Kidney (tissue), 14 donors: ENCODE measurements around the gene CENPX. TPM values are rescaled to one million over a fixed set of nuclear protein-coding genes. Genes with fewer than 3 reads are reported as not detected.

ENCODE experiments used
- DNase-seq, 5 donors: peaks; one replicate each; pipeline ENCODE4 v3.0.0-alpha.2; 2013 to 2020
- FAIRE-seq: peaks from 2 replicates; lab custom pipeline; 2012; peaks lifted over from hg19 to GRCh38; lab: Jason Lieb, UNC
- H3K27ac ChIP-seq, 2 donors: one replicate each; pipeline ENCODE4 v1.7.0; 2013; ENCODE audit warnings: low read depth in 2 of 2, low read length in 2 of 2, inconsistent platforms in 1 of 2
- H3K27me3 ChIP-seq: one replicate; pipeline ENCODE4 v1.7.1; 2013; ENCODE audit warnings: low read length, inconsistent platforms; ENCODE audit not compliant: control insufficient read depth, insufficient read depth
- H3K36me3 ChIP-seq, 3 donors: one replicate each; pipeline versions ENCODE4 v1.7.0 to v1.7.1; 2013; ENCODE audit warnings: low read length in 3 of 3, control low read depth in 1 of 3, inconsistent platforms in 1 of 3; ENCODE audit not compliant: insufficient read depth in 3 of 3, control insufficient read depth in 2 of 3
- H3K4me1 ChIP-seq, 3 donors: one replicate each; pipeline versions ENCODE4 v1.7.0 to v1.7.1; 2013; ENCODE audit warnings: low read length in 3 of 3, inconsistent platforms in 1 of 3, low read depth in 1 of 3; ENCODE audit not compliant: control insufficient read depth in 2 of 3, insufficient read depth in 2 of 3
- H3K4me3 ChIP-seq, 3 donors: one replicate each; pipeline versions ENCODE4 v1.7.0 to v1.8.1; 2013; ENCODE audit warnings: low read length in 3 of 3, control low read depth in 1 of 3, inconsistent platforms in 1 of 3
- H3K9ac ChIP-seq, 3 donors: one replicate each; pipeline versions ENCODE4 v1.7.0 to v1.7.1; 2013; ENCODE audit warnings: low read length in 3 of 3, control low read depth in 1 of 3, inconsistent platforms in 1 of 3
- H3K9me3 ChIP-seq, 3 donors: one replicate each; pipeline versions ENCODE4 v1.7.0 to v1.7.1; 2013; ENCODE audit warnings: low read length in 3 of 3, control low read depth in 1 of 3, inconsistent platforms in 1 of 3; ENCODE audit not compliant: control insufficient read depth in 2 of 3, insufficient read depth in 1 of 3
- CTCF ChIP-seq: IDR thresholded peaks from 3 replicates; pipeline ENCODE4 v1.5.1; 2012; ENCODE audit warnings: mild to moderate bottlenecking, moderate library complexity, borderline replicate concordance; ENCODE audit not compliant: insufficient read depth; ENCODE audit errors: extremely low read depth
- intact Hi-C: fragments of 100-400 bp; cut with DNase I; formaldehyde crosslinking; loops from one replicate; pipeline ENCODE4 v1.11.1; 2022
- polyA plus RNA-seq: library from polyadenylated mRNA; stranded (reverse); fragments of 350-450 nt; fragmentation: Illumina TruSeq; extraction: RNeasy Lipid Tissue Mini Kit (QIAGEN cat#74804); gene quantifications from one replicate; pipeline ENCODE4 v1.2.3, GENCODE V29; 2014; ENCODE audit warnings: low read depth, low replicate concordance; ENCODE audit not compliant: insufficient read depth
- total RNA-seq: library from RNA; stranded (reverse); fragmentation: NEBNext Ultra II Directional; extraction: Animal tissue kit (Norgen Biotek cat#: 25700); gene quantifications from one replicate; pipeline ENCODE4 v1.2.1, GENCODE V29; 2021
- donor health status: control.
- donor health status: control.
- donor health status: control.
- donor health status: control.
- donor health status: control.
- donor health status: DM: yes; HTN: yes; CAD: no.
- donor health status: Normal renal cell carcinoma (clear cell type).

CENPX gene
- total and polyA plus RNA-seq, 2 donors from 2014 or later, result 36.9 to 93.2 TPM

GRCh38 chr17:82008258-82008940 is 14.3 kb downstream of the CENPX start:
- TF ChIP-seq CTCF, result no peak
- no peaks in the 10 kb centered on the region for H3K36me3 ChIP-seq
- no peak overlapping the region for H3K27ac ChIP-seq
- peaks cover 0 to 1% (median 0%) of the 10 kb centered on the region in 3 donors for H3K4me1 ChIP-seq
- H3K27me3 ChIP-seq, result no peaks in the 10 kb centered on the region
- no peak for FAIRE-seq
- no peak overlapping the region for H3K4me3 ChIP-seq
- DNase-seq, result no peak
- intact Hi-C loops, result no loop called here
- no peak overlapping the region for H3K9ac ChIP-seq
- no peaks in the 10 kb centered on the region for H3K9me3 ChIP-seq

GRCh38 chr17:82007495-82008257 is 15.0 kb downstream of the CENPX start:
- peaks cover 0 to 3% (median 0%) of the 10 kb centered on the region in 3 donors for H3K4me1 ChIP-seq
- no peaks in the 10 kb centered on the region for H3K36me3 ChIP-seq
- no peaks in the 10 kb centered on the region for H3K27me3 ChIP-seq
- DNase-seq (no peak), FAIRE-seq (no peak)
- no peak overlapping the region for H3K4me3 ChIP-seq
- no peak for TF ChIP-seq CTCF
- intact Hi-C loops, result no loop called here
- no peak overlapping the region for H3K9ac ChIP-seq
- no peaks in the 10 kb centered on the region for H3K9me3 ChIP-seq
- no peak overlapping the region for H3K27ac ChIP-seq

GRCh38 chr17:82007228-82007494 is 15.5 kb downstream of the CENPX start:
- Histone ChIP-seq H3K27ac (no peak overlapping the region), H3K4me3 (no peak overlapping the region), H3K9me3 (no peaks in the 10 kb centered on the region), H3K4me1 (peaks cover 0 to 3% (median 0%) of the 10 kb centered on the region in 3 donors), H3K9ac (no peak overlapping the region), H3K36me3 (no peaks in the 10 kb centered on the region), H3K27me3 (no peaks in the 10 kb centered on the region)
- TF ChIP-seq CTCF, result no peak
- no peak for FAIRE-seq
- intact Hi-C loops, result no loop called here
- no peak for DNase-seq
